ENCODE measurements around the gene FBXO3. TPM values are rescaled to one million over a fixed set of nuclear protein-coding genes. Genes with fewer than 3 reads are reported as not detected.
"Not testable (repeated sequence)": the region's sequence is repeated elsewhere in the genome, so short reads cannot be mapped to it uniquely, and the experiment has no call there.

Gene FBXO3
- total and polyA plus RNA-seq, 12 donors = 21.9 to 72.5 (median 55.7) TPM

- peaks cover 4 to 94% (median 71%) of the 10 kb centered on the region in 7 donors for H3K27me3 ChIP-seq
- ATAC-seq (no peak), DNase-seq (no peak)
- H3K36me3 ChIP-seq = no peaks in the 10 kb centered on the region
- WGBS, 2 donors = 94 to 96% methylated on average over 3 of the region's 3 CpGs
- peaks cover 0 to 10% (median 0%) of the 10 kb centered on the region in 11 donors for H3K9me3 ChIP-seq
- H3K27ac ChIP-seq = no peak overlapping the region
- intact Hi-C loops (cut with DNase I) = no loop called here
- peaks cover 0 to 14% (median 7%) of the 10 kb centered on the region in 9 donors for H3K4me1 ChIP-seq
- no peak overlapping the region for H3K4me3 ChIP-seq
- no peak for TF ChIP-seq CTCF (IDR thresholded peaks at IDR 0.05)
Observed at GRCh38 chr11:33797879-33798278, 23.6 kb upstream of the FBXO3 start.

GRCh38 chr11:33790040-33790439, 15.7 kb upstream of the FBXO3 start:
- Histone ChIP-seq H3K9me3 (peaks cover 0 to 5% (median 0%) of the 10 kb centered on the region in 11 donors), H3K4me1 (no peaks in the 10 kb centered on the region), H3K36me3 (no peaks in the 10 kb centered on the region), H3K27me3 (peaks cover 0 to 48% (median 9%) of the 10 kb centered on the region in 7 donors), H3K4me3 (no peak overlapping the region), H3K27ac (no peak overlapping the region)
- no peak for TF ChIP-seq CTCF (IDR thresholded peaks at IDR 0.05)
- 64 to 72% methylated on average over 4 of the region's 4 CpGs for WGBS, 2 donors
- intact Hi-C loops (cut with DNase I) = no loop called here
- DNase-seq (no peak), ATAC-seq (no peak)

- H3K27ac ChIP-seq, H3K36me3 ChIP-seq, H3K4me1 ChIP-seq, H3K4me3 ChIP-seq, H3K9me3 ChIP-seq, ATAC-seq, DNase-seq: not testable (repeated sequence)
- peaks cover 0 to 39% (median 0%) of the 10 kb centered on the region in 7 donors for H3K27me3 ChIP-seq
- intact Hi-C loops (cut with DNase I) = loop anchor here in 1 of 10 donors (10.0 kb wide), 1 partner anchor 903 kb away; no protein-coding TSS in a partner anchor
- WGBS, 2 donors = 79 to 90% methylated on average over 2 of the region's 2 CpGs
Observed at GRCh38 chr11:33788095-33788494, 13.8 kb upstream of the FBXO3 start.

GRCh38 chr11:33787076-33787475, 12.8 kb upstream of the FBXO3 start:
- DNase-seq (no peak), ATAC-seq (no peak)
- peaks cover 0 to 29% (median 0%) of the 10 kb centered on the region in 7 donors for H3K27me3 ChIP-seq
- no peaks in the 10 kb centered on the region for H3K36me3 ChIP-seq
- H3K27ac ChIP-seq = no peak overlapping the region
- no peak for TF ChIP-seq CTCF (IDR thresholded peaks at IDR 0.05)
- intact Hi-C loops (cut with DNase I) = loop anchor here in 1 of 10 donors (10.0 kb wide), 1 partner anchor 902 kb away; no protein-coding TSS in a partner anchor
- 70 to 71% methylated on average over 2 of the region's 2 CpGs for WGBS, 2 donors
- H3K9me3 ChIP-seq = no peaks in the 10 kb centered on the region
- no peaks in the 10 kb centered on the region for H3K4me1 ChIP-seq
- no peak overlapping the region for H3K4me3 ChIP-seq

- Histone ChIP-seq H3K36me3 (no peaks in the 10 kb centered on the region), H3K27ac (no peak overlapping the region), H3K27me3 (peaks cover 0 to 20% (median 0%) of the 10 kb centered on the region in 7 donors), H3K4me3 (no peak overlapping the region), H3K9me3 (no peaks in the 10 kb centered on the region), H3K4me1 (peaks cover 0 to 5% (median 0%) of the 10 kb centered on the region in 9 donors)
- DNase-seq (no peak), ATAC-seq (no peak)
- TF ChIP-seq CTCF (IDR thresholded peaks at IDR 0.05) = no peak
- 72 to 76% methylated on average over 3 of the region's 3 CpGs for WGBS, 2 donors
- intact Hi-C loops (cut with DNase I) = loop anchor here in 1 of 10 donors (10.0 kb wide), 1 partner anchor 901 kb away; no protein-coding TSS in a partner anchor
Observed at GRCh38 chr11:33785609-33786008, 11.3 kb upstream of the FBXO3 start.

All from heart right ventricle (tissue), 16 donors.